ENCODE data around the gene S1PR4.

DNA sequence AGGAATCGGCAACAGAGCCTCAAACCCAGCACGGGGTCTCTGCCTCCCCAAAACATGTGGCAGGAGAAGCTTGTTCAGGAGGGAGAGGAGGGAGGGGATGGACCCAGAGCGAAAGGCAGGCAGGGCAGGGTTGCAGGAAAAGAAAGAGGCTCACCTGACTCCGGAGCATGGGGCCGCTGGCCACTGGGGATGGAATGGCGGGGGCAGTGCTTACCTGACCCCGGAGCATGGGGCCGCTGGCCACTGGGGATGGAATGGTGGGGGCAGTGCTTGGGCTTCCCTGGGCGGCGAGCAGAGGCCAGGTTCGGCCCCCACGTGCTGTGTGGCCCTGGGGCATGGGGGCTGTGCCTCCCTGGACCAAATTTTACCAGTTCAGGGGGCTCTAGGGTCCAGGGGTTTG is 32.6 kb downstream of the S1PR4 start:
- TF ChIP-seq CREB1 (CRISPR knock-in tag; IDR thresholded peaks at IDR 0.05; ENCODE audit: low read depth): no peak
- TF ChIP-seq, protein P1, sequence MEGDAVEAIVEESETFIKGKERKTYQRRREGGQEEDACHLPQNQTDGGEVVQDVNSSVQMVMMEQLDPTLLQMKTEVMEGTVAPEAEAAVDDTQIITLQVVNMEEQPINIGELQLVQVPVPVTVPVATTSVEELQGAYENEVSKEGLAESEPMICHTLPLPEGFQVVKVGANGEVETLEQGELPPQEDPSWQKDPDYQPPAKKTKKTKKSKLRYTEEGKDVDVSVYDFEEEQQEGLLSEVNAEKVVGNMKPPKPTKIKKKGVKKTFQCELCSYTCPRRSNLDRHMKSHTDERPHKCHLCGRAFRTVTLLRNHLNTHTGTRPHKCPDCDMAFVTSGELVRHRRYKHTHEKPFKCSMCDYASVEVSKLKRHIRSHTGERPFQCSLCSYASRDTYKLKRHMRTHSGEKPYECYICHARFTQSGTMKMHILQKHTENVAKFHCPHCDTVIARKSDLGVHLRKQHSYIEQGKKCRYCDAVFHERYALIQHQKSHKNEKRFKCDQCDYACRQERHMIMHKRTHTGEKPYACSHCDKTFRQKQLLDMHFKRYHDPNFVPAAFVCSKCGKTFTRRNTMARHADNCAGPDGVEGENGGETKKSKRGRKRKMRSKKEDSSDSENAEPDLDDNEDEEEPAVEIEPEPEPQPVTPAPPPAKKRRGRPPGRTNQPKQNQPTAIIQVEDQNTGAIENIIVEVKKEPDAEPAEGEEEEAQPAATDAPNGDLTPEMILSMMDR (conservative IDR thresholded peaks at IDR 0.05; ENCODE audit: low read depth in 2 of 2): no peak
- no peak for TF ChIP-seq EZH2 (IDR thresholded peaks at IDR 0.05; ENCODE audit: low read depth, unreplicated experiment)
- TF ChIP-seq EZH2phosphoT487 (IDR thresholded peaks at IDR 0.05; ENCODE audit: unreplicated experiment): no peak
- TF ChIP-seq ZNF114 (CRISPR knock-in tag; IDR thresholded peaks at IDR 0.05): no peak
- no peak for TF ChIP-seq POLR2AphosphoS5 (IDR thresholded peaks at IDR 0.05; ENCODE audit: low read depth)
- no peak for TF ChIP-seq REST (IDR thresholded peaks at IDR 0.05; ENCODE audit: unreplicated experiment)
- TF ChIP-seq NANOG (IDR thresholded peaks at IDR 0.05; ENCODE audit: borderline replicate concordance): no peak
- no peak for TF ChIP-seq JUNB (IDR thresholded peaks at IDR 0.05; ENCODE audit: unreplicated experiment)
- TF ChIP-seq, protein P2, sequence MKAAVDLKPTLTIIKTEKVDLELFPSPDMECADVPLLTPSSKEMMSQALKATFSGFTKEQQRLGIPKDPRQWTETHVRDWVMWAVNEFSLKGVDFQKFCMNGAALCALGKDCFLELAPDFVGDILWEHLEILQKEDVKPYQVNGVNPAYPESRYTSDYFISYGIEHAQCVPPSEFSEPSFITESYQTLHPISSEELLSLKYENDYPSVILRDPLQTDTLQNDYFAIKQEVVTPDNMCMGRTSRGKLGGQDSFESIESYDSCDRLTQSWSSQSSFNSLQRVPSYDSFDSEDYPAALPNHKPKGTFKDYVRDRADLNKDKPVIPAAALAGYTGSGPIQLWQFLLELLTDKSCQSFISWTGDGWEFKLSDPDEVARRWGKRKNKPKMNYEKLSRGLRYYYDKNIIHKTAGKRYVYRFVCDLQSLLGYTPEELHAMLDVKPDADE (IDR thresholded peaks at IDR 0.05): no peak

Data from GM23338 (cell line).